Measurements from ENCODE around the gene TJP1. TPM values are rescaled to one million over a fixed set of nuclear protein-coding genes. Genes with fewer than 3 reads are reported as not detected.

The TJP1 gene
- total RNA-seq, 1 experiment from 2014 or later: 137 TPM

GRCh38 chr15:29687939-29688505, 134.2 kb downstream of the TJP1 start:
- CTCF ChIA-PET: interaction anchor here (1.1 kb wide), 1 partner anchor 751 kb away, joined by 7 read pairs; no protein-coding TSS in a partner anchor
- DNase-seq (ENCODE audit: unreplicated experiment): no peak
- POLR2A ChIA-PET: no interaction called here
- H3K4me1 Mint-ChIP-seq (ENCODE audit: insufficient read depth, unreplicated experiment): peaks cover 16% of the 10 kb centered on the region
- no peak overlapping the region for H3K4me3 Mint-ChIP-seq (ENCODE audit: unreplicated experiment)
- H3K9me3 Mint-ChIP-seq (ENCODE audit: unreplicated experiment): no peaks in the 10 kb centered on the region
- TF ChIP-seq, protein P1, sequence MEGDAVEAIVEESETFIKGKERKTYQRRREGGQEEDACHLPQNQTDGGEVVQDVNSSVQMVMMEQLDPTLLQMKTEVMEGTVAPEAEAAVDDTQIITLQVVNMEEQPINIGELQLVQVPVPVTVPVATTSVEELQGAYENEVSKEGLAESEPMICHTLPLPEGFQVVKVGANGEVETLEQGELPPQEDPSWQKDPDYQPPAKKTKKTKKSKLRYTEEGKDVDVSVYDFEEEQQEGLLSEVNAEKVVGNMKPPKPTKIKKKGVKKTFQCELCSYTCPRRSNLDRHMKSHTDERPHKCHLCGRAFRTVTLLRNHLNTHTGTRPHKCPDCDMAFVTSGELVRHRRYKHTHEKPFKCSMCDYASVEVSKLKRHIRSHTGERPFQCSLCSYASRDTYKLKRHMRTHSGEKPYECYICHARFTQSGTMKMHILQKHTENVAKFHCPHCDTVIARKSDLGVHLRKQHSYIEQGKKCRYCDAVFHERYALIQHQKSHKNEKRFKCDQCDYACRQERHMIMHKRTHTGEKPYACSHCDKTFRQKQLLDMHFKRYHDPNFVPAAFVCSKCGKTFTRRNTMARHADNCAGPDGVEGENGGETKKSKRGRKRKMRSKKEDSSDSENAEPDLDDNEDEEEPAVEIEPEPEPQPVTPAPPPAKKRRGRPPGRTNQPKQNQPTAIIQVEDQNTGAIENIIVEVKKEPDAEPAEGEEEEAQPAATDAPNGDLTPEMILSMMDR (IDR thresholded peaks at IDR 0.05; ENCODE audit: unreplicated experiment): no peak
- no peak overlapping the region for H3K27ac Mint-ChIP-seq (ENCODE audit: low read depth, unreplicated experiment)
- H3K36me3 Mint-ChIP-seq (ENCODE audit: insufficient read depth, unreplicated experiment): peaks cover 8% of the 10 kb centered on the region
- intact Hi-C loops (cut with micrococcal nuclease): no loop called here
- BruUV-seq (replicated peaks): no TSS peak
- H3K27me3 Mint-ChIP-seq (ENCODE audit: insufficient read depth, unreplicated experiment): no peaks in the 10 kb centered on the region

DNA sequence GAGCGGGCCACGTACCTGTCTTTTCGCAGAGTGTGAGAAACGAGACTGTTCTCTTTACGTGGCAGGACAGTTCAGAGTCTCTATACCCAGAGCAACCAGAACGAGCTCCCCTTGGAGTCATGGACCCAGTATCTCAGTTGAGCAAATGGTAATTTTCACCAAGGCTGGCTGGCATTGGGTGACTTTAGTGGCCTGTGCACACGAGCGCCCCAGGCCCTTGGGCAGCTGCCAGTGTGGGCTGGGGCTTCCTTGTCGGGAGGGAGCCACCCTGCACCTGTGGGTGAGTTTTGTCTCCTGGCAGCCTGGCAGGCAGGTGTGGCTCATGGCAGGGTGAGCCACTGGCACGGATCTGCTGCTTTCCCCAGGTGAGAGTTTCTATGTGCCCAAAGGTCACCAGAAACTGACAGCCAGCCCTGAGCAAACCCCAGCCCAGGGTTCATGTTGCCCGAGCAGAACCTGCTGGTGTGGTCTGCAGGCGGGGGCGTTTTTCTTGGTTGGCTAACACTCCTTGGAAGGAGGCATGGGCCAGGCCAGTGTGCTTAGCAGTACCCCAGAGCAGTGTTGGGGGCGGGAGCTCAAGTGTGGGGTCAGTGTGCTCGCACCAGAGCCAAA, 135.0 kb downstream of the TJP1 start:
- Mint-ChIP-seq H3K4me3 (ENCODE audit: unreplicated experiment) (no peak overlapping the region), H3K27ac (ENCODE audit: low read depth, unreplicated experiment) (no peak overlapping the region), H3K4me1 (ENCODE audit: insufficient read depth, unreplicated experiment) (peaks cover 16% of the 10 kb centered on the region), H3K9me3 (ENCODE audit: unreplicated experiment) (no peaks in the 10 kb centered on the region), H3K36me3 (ENCODE audit: insufficient read depth, unreplicated experiment) (peaks cover 8% of the 10 kb centered on the region), H3K27me3 (ENCODE audit: insufficient read depth, unreplicated experiment) (no peaks in the 10 kb centered on the region)
- DNase-seq (ENCODE audit: unreplicated experiment): no peak
- POLR2A ChIA-PET: no interaction called here
- intact Hi-C loops (cut with micrococcal nuclease): no loop called here
- TF ChIP-seq, protein P1 (IDR thresholded peaks at IDR 0.05; ENCODE audit: unreplicated experiment): no peak
- no TSS peak for BruUV-seq (replicated peaks)
- CTCF ChIA-PET: interaction anchor here (0.6 to 1.1 kb wide), 2 partner anchors 9 to 25 kb away, joined by 3 to 4 read pairs; no protein-coding TSS in a partner anchor

- TF ChIP-seq, protein P1 (IDR thresholded peaks at IDR 0.05; ENCODE audit: unreplicated experiment): no peak
- H3K9me3 Mint-ChIP-seq (ENCODE audit: unreplicated experiment): no peaks in the 10 kb centered on the region
- POLR2A ChIA-PET: no interaction called here
- peaks cover 16% of the 10 kb centered on the region for H3K4me1 Mint-ChIP-seq (ENCODE audit: insufficient read depth, unreplicated experiment)
- intact Hi-C loops (cut with micrococcal nuclease): no loop called here
- BruUV-seq (replicated peaks): no TSS peak
- no peak overlapping the region for H3K4me3 Mint-ChIP-seq (ENCODE audit: unreplicated experiment)
- peaks cover 8% of the 10 kb centered on the region for H3K36me3 Mint-ChIP-seq (ENCODE audit: insufficient read depth, unreplicated experiment)
- no peak overlapping the region for H3K27ac Mint-ChIP-seq (ENCODE audit: low read depth, unreplicated experiment)
- H3K27me3 Mint-ChIP-seq (ENCODE audit: insufficient read depth, unreplicated experiment): no peaks in the 10 kb centered on the region
- CTCF ChIA-PET: interaction anchor here (0.6 to 1.1 kb wide), 4 partner anchors 8 to 728 kb away, joined by 3 to 4 read pairs (median 4); no protein-coding TSS in a partner anchor
- DNase-seq (ENCODE audit: unreplicated experiment): no peak
These were observed 135.6 kb downstream of the TJP1 start for GRCh38 chr15:29686445-29687203.

DNA sequence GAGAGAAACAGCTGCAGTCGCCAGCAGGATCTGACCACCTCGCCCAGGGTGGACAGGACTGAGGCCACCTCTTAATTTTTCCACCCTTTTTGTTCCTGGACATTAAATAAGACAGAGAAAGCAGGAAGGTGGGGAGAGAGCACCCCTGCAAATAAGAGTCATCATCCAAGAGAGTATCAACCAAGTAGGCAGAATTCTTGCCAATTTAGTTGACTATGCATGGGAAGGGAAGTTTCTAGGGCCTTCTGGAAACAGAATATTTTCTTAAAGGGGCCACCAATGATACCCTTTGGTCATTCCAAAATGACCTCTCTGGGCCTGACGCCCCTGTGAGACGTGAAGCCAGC, 136.2 kb downstream of the TJP1 start:
- CTCF ChIA-PET: interaction anchor here (0.6 to 0.7 kb wide), 2 partner anchors 74 to 728 kb away, joined by 3 to 4 read pairs; no protein-coding TSS in a partner anchor
- Mint-ChIP-seq H3K36me3 (ENCODE audit: insufficient read depth, unreplicated experiment) (peaks cover 2% of the 10 kb centered on the region), H3K9me3 (ENCODE audit: unreplicated experiment) (no peaks in the 10 kb centered on the region), H3K27ac (ENCODE audit: low read depth, unreplicated experiment) (no peak overlapping the region), H3K27me3 (ENCODE audit: insufficient read depth, unreplicated experiment) (no peaks in the 10 kb centered on the region), H3K4me3 (ENCODE audit: unreplicated experiment) (no peak overlapping the region), H3K4me1 (ENCODE audit: insufficient read depth, unreplicated experiment) (peaks cover 12% of the 10 kb centered on the region)
- POLR2A ChIA-PET: no interaction called here
- TF ChIP-seq, protein P1 (IDR thresholded peaks at IDR 0.05; ENCODE audit: unreplicated experiment): no peak
- no peak for DNase-seq (ENCODE audit: unreplicated experiment)
- no TSS peak for BruUV-seq (replicated peaks)
- intact Hi-C loops (cut with micrococcal nuclease): no loop called here
